GM20431 (cell line): ENCODE data around the gene NUCB2.
"Not testable (repeated sequence)": the region's sequence is repeated elsewhere in the genome, so short reads cannot be mapped to it uniquely, and the experiment has no call there.

Source experiments
- in situ Hi-C: fragments of 300-500 bp; cut with MseI, MboI; formaldehyde crosslinking; loops from one replicate; pipeline ENCODE4 v1.15.0; 2020; ENCODE audit warnings: low sequenced_read_pairs; ENCODE audit not compliant: unreplicated experiment

The NUCB2 gene

GRCh38 chr11:17266781-17267180 is 9.8 kb upstream of the NUCB2 start:
- in situ Hi-C loops, result no loop called here

GRCh38 chr11:17267576-17267975 is 9.0 kb upstream of the NUCB2 start:
- in situ Hi-C loops, result no loop called here

DNA sequence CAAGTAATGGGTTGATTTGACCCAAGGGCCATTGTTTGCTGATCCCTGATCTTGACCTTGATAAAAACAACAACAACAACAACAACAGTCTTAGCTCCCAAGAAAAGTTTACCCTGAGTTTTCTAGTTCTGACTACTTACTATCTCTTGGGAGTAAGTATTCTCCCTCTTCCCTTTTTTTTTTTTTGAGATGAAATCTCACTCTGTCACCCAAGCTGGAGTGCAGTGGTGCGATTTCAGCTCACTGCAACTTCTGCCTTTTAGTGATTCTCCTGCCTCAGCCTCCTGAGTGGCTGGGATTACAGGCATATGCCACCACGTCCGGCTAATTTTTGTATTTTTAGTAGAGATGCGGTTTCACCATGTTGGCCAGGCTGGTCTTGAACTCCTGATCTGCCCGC is 8.0 kb upstream of the NUCB2 start:
- in situ Hi-C loops, result not testable (repeated sequence)

DNA sequence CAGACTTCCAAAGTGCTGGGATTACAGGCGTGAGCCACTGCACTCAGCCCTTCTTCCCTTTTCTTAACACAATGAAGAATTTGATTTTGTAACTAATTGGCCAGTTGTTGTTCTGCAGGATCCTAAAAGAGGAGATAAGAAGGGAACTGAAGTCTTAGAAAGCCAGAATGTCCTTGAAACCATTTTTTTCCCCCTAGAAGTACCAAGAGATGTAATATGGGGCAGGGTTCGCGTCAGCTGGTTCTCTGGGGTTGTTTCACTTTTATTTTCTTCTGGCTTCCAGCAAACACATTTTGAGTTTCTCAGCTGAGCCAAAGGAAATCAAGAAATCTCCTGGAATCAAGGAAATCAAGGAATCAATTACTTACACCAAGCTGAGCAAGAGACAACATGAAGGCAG is 7.6 kb upstream of the NUCB2 start:
- in situ Hi-C loops, result no loop called here

DNA sequence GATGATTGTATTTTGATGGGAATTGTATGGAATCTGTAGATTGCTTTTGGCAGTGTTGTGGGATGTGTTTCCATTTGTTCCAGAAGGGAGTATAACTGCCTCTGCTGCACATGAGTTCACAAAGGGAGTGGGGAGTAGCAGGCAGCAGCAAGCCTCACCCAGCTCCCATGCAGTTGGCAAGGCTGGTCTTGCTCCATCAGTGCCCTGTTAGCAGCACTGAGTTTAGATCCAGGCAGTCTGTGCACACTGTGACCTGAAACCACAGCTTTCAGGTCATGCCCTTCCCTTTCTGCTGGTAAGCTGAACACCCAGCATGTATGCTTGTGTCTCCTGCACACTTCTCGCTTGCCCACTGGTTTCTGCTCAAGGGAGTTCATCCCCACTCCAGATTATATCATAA is 3.7 kb upstream of the NUCB2 start:
- in situ Hi-C loops, result no loop called here

DNA sequence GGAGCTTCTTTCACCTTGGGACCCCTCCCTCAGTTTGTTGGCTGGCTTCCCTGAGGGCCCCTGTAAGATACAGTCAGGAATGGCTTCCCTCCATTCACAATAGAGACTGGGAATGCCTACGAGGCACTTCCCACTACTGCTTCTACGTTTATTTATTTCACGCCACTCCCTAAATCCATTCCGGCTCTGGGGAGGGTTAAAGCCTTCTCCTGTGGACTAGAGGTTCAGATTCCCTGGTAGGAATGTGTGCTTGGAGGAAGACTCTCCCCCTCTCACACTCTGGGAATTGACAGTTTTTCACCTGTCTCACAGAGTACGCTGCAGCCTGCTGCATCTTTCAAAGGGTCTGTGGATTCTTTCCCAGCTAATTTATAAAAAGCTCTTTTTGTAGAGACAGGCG is 3.3 kb upstream of the NUCB2 start:
- in situ Hi-C loops, result no loop called here

DNA sequence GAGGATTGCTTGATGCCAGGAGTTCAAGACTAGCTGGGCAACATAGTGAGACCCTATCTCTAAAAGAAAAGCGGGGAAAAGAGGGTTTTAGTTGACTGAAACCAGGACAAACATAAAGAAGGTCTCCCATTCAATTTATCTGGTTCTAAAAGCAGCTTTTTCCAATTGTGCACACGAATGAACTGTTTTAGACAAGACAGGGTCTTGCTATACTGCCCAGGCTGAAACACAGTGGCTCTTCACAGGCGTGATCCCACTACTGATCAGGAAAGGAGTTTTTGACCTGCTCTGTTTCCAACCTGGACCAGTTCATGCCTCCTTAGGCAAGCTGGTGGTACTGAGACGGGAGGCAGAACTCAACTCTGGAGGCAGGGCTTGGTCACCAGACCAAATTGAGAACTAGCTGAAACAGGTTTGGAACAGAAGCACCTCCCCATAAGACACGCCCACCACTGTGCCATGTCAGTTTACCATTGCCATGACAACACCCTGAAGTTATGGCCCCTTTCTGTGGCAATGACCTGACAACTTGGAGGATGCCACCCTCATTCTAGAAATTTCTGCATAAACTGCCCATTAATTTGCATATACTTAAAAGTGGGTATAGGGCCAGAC is 2.8 kb upstream of the NUCB2 start:
- in situ Hi-C loops, result no loop called here

DNA sequence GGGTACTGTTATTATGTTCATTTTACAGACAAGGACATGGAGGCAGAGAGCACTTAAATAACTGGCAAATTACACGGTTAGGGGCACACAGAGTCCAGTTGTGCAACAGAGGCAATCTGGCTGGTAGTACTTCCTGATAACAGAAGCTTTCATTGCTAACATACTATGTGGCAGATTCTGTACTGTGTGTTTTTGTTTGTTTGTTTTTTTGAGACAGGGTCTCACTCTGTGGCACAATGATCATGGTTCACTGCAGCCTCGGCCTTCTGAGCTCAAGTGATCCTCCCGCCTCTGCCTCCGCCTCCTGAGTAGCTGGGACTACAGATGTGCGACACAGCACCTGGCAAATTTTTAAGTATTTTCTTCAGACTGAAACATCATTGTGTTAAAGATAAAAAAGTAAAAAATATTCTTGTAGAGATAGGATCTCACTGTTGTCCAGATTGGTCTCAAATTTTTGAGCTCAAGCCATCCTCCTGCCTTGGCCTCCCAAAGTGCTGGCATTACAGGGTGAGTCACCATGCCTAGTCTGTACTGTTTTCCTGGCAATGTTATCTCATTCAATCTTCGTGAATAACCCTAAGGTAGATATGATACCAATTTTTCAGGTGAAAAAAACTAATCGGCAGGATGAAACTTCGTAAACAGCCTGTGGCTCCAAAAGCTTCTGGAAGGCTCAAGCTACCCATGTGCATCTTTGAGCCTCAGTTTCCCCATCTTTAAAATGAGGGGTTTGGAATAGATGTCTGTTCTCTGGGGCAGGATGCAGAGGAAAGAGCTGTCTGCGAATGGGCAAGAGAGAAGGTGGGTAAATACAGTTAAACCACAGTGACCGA is 921 bp upstream of the NUCB2 start:
- in situ Hi-C loops, result no loop called here

GRCh38 chr11:17277024-17277584 is 565 bp downstream of the NUCB2 start:
- in situ Hi-C loops, result no loop called here

DNA sequence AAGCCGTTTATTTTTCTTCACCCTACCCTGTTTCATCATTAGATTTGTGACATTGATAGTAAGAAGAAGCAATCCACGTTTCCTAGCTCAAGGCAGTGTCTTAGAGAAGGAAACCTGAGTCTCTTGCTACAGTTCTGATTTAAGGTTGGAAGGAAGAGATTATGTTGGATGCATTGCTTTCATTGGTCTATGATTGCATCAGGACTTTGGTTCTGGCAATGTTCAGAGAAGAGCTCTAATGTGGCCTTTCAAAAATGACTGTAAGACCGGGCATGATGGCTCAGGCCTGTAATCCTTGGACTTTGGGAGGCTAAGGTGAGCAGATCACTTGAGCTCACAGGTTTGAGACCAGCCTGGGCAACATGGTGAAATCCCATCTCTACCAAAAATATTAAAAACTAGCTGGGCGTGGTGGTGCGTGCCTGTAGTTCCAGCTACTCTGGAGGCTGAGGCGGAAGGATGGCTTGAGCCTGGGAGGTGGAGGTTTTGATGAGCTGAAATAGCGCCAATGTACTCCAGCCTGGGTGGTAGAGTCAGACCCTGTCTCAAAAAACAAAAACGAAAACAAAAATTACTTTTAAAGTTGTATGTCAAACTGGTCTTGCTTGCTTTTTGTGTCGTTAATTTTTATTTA is 4.1 kb downstream of the NUCB2 start:
- in situ Hi-C loops, result no loop called here

GRCh38 chr11:17286332-17286731 is 9.8 kb downstream of the NUCB2 start:
- in situ Hi-C loops, result no loop called here

DNA sequence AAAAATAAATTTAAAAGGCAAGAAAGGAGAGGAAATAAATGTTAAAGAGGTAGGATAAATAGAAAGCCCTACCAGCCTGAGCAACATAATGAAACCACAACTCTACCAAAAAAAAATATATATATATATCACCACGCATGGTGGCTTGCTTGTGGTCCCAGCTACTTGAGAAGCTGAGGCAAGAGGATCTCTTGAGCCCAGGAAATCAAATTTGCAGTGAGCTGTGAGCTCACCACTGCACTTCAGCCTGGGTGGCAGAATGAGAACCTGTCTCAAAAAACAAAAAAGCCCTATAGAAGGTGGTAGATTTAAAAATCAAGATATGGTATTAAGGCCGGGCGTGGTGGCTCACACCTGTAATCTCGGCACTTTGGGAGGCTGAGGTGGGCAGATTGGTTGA is 10.5 kb downstream of the NUCB2 start:
- in situ Hi-C loops, result no loop called here

- in situ Hi-C loops, result no loop called here
Observed at GRCh38 chr11:17291710-17292109, 15.2 kb downstream of the NUCB2 start.

DNA sequence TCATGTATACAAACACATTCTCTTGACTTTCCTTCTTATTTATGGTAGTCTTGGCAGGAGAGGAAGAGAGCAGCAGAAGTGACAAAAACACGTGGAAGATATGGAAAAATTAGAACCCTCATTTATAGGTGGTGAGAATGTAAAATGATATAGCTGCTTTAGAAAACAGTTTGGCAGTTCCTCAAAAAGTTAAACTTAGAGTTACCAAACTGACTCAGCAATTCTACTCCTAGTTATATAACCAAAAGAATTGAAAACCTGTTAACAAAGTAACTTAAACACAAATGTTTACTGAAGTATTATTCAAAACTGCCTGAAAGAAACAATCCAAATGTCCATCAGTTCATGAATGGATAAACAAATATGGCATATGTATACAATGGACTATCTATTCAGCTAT is 16.8 kb downstream of the NUCB2 start:
- in situ Hi-C loops, result no loop called here

GRCh38 chr11:17294033-17294432 is 17.5 kb downstream of the NUCB2 start:
- in situ Hi-C loops, result no loop called here

DNA sequence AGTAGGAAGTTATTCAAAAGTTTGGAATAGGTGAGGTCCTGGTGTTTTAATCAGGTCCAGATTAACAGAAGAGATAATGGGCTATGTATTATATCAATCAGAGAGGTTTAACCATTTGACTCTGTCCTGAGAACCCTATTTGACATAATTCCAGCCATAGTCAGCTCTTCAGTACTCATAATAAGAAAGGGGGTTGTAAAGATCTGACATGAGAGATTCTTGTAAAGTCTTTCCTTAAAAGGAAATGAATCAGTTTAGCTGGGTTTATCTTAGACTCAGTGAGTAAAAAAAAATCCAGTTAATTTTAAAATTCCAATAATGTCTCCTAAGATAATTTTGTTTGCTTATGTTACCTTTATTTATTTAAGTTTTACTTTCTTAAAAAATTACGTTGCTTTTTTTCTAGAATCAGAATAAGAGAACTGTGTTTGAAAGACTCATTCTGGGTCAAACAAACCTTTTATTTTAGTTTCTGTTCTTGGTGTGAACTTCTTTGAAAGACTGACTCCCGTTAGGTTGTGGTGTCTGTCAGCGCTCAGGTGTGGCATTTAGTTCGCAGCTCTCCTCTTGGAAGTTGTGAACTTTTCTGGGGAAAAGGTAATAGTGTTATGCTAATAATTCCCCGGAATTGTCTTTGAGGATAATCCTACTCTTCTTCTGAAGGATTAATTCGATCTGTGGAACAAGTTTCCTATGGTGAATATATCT is 20.5 kb downstream of the NUCB2 start:
- in situ Hi-C loops, result no loop called here

DNA sequence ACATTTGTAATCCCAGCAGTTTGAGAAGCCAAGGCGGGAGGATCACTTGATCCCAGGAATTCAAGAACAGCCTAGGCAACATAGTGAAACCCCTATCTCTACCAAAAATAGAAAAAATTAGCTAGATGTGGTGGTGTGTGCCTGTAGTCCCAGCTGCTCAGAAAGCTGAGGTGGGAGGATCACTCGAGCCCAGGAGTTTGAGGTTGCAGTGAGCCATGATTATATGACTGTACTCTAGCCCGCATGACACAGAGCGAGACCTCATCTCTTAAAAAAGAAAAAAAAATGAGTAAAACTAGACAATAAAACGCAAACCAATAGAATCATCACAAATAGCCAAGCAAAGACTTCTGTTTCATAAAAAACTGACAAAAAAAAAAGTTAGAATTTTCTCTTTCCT is 21.8 kb downstream of the NUCB2 start:
- in situ Hi-C loops, result no loop called here

DNA sequence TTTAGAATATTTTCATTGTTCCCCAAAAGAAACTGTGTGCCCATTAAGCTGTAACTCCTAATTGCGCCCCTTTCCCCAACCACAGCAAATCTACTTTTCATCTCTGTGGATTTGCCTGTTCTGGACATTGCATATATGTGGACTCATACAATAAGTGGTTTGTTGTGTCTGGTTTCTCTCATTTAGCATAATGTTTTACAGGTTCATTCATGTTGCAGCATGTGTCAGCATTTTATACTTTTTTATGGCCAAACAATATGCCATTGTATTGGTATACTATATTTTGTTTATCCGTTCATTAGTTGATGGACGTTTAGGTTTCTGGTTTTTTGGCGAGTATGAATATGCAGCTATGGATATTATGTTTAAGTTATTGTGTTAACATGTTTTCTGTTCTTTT is 23.8 kb downstream of the NUCB2 start:
- in situ Hi-C loops, result no loop called here

- in situ Hi-C loops, result no loop called here
Observed at GRCh38 chr11:17313349-17314231, 37.1 kb downstream of the NUCB2 start.

- in situ Hi-C loops, result no loop called here
Observed at GRCh38 chr11:17314232-17314547, 37.7 kb downstream of the NUCB2 start.
